Measurements from ENCODE around the gene CEP112.

Gene CEP112

DNA sequence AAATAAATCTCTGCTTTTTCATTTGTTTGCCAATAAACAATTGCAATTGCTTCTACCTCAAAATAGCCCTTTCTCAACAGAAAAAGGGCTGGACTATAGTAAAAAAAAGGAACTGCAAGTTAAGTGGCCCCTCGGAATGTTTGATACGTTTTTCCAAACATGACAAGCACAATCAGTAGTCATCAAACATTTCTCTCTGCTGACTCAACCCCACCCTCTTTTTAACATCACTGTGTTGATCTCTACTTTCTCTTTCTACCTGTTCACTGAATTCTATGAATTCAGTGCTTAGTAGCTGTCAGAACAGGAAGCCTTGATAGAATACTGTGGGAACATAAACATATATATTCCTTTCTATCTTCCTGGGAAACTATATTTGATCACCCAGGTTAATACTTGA lies 514.0 kb downstream of the CEP112 start:
- peak; percentile 38 for DNase-seq (ENCODE audit: low read depth)
- no peaks in the 10 kb centered on the region for H3K9me3 ChIP-seq (ENCODE audit: control insufficient read depth, low read length)
- H3K4me3 ChIP-seq (ENCODE audit: low read length) = no peak overlapping the region
- H3K4me1 ChIP-seq (ENCODE audit: control insufficient read depth, insufficient read depth, low read length) = peaks cover 24% of the 10 kb centered on the region
- H3K36me3 ChIP-seq (ENCODE audit: control insufficient read depth, insufficient read depth, low read length, severe bottlenecking) = no peaks in the 10 kb centered on the region
- H3K27me3 ChIP-seq (replicated peaks; ENCODE audit: control insufficient read depth, insufficient read depth, low read length) = no peaks in the 10 kb centered on the region
- no peak overlapping the region for H3K9ac ChIP-seq (ENCODE audit: low read length)

GRCh38 chr17:65674246-65675045 lies 517.5 kb downstream of the CEP112 start:
- Histone ChIP-seq H3K9me3 (ENCODE audit: control insufficient read depth, low read length) (no peaks in the 10 kb centered on the region), H3K36me3 (ENCODE audit: control insufficient read depth, insufficient read depth, low read length, severe bottlenecking) (no peaks in the 10 kb centered on the region), H3K4me1 (ENCODE audit: control insufficient read depth, insufficient read depth, low read length) (peaks cover 21% of the 10 kb centered on the region)

DNA sequence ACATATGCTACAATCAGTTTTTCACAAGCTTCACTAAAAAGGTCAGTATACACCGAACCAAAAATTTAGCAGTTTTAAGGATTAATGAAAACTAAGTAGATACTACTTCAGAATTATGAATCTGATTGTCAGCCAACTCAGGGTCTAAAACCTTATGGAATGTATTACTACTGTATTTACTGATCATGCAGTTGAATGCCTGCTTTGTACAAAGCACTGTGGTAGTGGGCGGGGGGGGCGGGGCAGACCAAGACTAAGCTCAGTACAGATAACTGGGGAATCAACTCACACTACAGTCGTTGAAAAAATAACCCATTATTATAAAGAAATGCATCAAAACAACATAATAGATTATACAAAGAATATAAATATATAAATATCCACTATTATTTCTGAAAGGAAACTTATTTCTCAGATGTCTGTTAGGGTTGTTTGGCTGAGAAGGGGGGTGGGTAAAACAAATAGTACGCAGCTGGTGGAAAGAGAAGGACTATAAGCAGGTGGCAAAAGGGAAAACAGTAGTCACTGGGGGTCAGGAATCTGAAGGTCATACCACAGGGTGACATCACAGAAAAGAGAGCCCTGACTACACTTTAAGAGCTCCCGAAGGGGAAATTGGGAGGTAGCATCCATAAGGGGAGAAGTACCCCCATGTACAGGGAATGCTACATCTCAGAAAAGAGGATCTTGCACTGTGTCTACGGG lies 521.1 kb downstream of the CEP112 start:
- H3K27me3 ChIP-seq (replicated peaks; ENCODE audit: control insufficient read depth, insufficient read depth, low read length) = no peaks in the 10 kb centered on the region
- DNase-seq (ENCODE audit: low read depth) = no peak
- H3K36me3 ChIP-seq (ENCODE audit: control insufficient read depth, insufficient read depth, low read length, severe bottlenecking) = no peaks in the 10 kb centered on the region
- no peaks in the 10 kb centered on the region for H3K9me3 ChIP-seq (ENCODE audit: control insufficient read depth, low read length)
- no peak overlapping the region for H3K9ac ChIP-seq (ENCODE audit: low read length)
- H3K4me3 ChIP-seq (ENCODE audit: low read length) = no peak overlapping the region
- H3K4me1 ChIP-seq (ENCODE audit: control insufficient read depth, insufficient read depth, low read length) = peaks cover 11% of the 10 kb centered on the region

More at GRCh38 chr17:65674246-65675045, 517.5 kb downstream of the CEP112 start:
- Histone ChIP-seq H3K27me3 (replicated peaks; ENCODE audit: control insufficient read depth, insufficient read depth, low read length) (no peaks in the 10 kb centered on the region), H3K9ac (ENCODE audit: low read length) (no peak overlapping the region), H3K4me3 (ENCODE audit: low read length) (no peak overlapping the region)
- DNase-seq (ENCODE audit: low read depth) = no peak

- Histone ChIP-seq H3K4me1 (ENCODE audit: control insufficient read depth, insufficient read depth, low read length) (no peaks in the 10 kb centered on the region), H3K36me3 (ENCODE audit: control insufficient read depth, insufficient read depth, low read length, severe bottlenecking) (no peaks in the 10 kb centered on the region), H3K9ac (ENCODE audit: low read length) (no peak overlapping the region), H3K9me3 (ENCODE audit: control insufficient read depth, low read length) (no peaks in the 10 kb centered on the region), H3K27me3 (replicated peaks; ENCODE audit: control insufficient read depth, insufficient read depth, low read length) (no peaks in the 10 kb centered on the region), H3K4me3 (ENCODE audit: low read length) (no peak overlapping the region)
- DNase-seq (ENCODE audit: low read depth) = no peak
Measured at GRCh38 chr17:65668211-65668610, 523.7 kb downstream of the CEP112 start.

GRCh38 chr17:65667656-65668055 lies 524.3 kb downstream of the CEP112 start:
- Histone ChIP-seq H3K4me3 (ENCODE audit: low read length) (no peak overlapping the region), H3K9ac (ENCODE audit: low read length) (no peak overlapping the region), H3K27me3 (replicated peaks; ENCODE audit: control insufficient read depth, insufficient read depth, low read length) (no peaks in the 10 kb centered on the region), H3K4me1 (ENCODE audit: control insufficient read depth, insufficient read depth, low read length) (peaks cover 5% of the 10 kb centered on the region), H3K9me3 (ENCODE audit: control insufficient read depth, low read length) (no peaks in the 10 kb centered on the region), H3K36me3 (ENCODE audit: control insufficient read depth, insufficient read depth, low read length, severe bottlenecking) (no peaks in the 10 kb centered on the region)
- DNase-seq (ENCODE audit: low read depth) = no peak

DNA sequence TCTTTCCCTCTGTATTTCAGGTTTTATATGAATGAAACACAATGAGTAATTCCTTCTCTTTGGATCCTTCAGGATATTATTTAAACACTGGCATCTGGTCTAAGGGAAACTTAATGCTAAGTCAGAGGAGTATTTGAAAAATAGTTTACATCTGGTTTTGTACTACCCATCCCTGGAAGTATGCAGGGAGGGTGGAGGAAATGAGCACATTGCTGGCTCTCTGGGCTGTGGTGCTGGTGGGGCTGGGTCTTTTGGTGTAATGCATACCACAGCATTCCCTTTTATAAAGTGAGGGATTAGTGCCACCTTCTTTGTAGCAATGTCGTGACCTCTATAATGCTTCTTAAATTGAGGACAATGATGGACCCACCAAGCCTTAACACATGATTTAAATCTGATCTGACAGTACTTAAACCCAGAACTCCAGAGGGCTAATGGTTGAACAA lies 525.0 kb downstream of the CEP112 start:
- peak; percentile 80 for DNase-seq (ENCODE audit: low read depth)
- H3K27me3 ChIP-seq (replicated peaks; ENCODE audit: control insufficient read depth, insufficient read depth, low read length) = no peaks in the 10 kb centered on the region
- no peaks in the 10 kb centered on the region for H3K9me3 ChIP-seq (ENCODE audit: control insufficient read depth, low read length)
- no peak overlapping the region for H3K4me3 ChIP-seq (ENCODE audit: low read length)
- H3K9ac ChIP-seq (ENCODE audit: low read length) = no peak overlapping the region
- H3K4me1 ChIP-seq (ENCODE audit: control insufficient read depth, insufficient read depth, low read length) = peaks cover 11% of the 10 kb centered on the region
- H3K36me3 ChIP-seq (ENCODE audit: control insufficient read depth, insufficient read depth, low read length, severe bottlenecking) = no peaks in the 10 kb centered on the region

- no peaks in the 10 kb centered on the region for H3K9me3 ChIP-seq (ENCODE audit: control insufficient read depth, low read length)
- peaks cover 20% of the 10 kb centered on the region for H3K4me1 ChIP-seq (ENCODE audit: control insufficient read depth, insufficient read depth, low read length)
- no peak overlapping the region for H3K9ac ChIP-seq (ENCODE audit: low read length)
- H3K27me3 ChIP-seq (replicated peaks; ENCODE audit: control insufficient read depth, insufficient read depth, low read length) = no peaks in the 10 kb centered on the region
- H3K4me3 ChIP-seq (ENCODE audit: low read length) = no peak overlapping the region
- no peak for DNase-seq (ENCODE audit: low read depth)
- no peaks in the 10 kb centered on the region for H3K36me3 ChIP-seq (ENCODE audit: control insufficient read depth, insufficient read depth, low read length, severe bottlenecking)
Measured at GRCh38 chr17:65665966-65666365, 526.0 kb downstream of the CEP112 start.

GRCh38 chr17:65664696-65665095 lies 527.2 kb downstream of the CEP112 start:
- Histone ChIP-seq H3K27me3 (replicated peaks; ENCODE audit: control insufficient read depth, insufficient read depth, low read length) (no peaks in the 10 kb centered on the region), H3K9me3 (ENCODE audit: control insufficient read depth, low read length) (no peaks in the 10 kb centered on the region), H3K9ac (ENCODE audit: low read length) (no peak overlapping the region), H3K36me3 (ENCODE audit: control insufficient read depth, insufficient read depth, low read length, severe bottlenecking) (no peaks in the 10 kb centered on the region), H3K4me3 (ENCODE audit: low read length) (no peak overlapping the region), H3K4me1 (ENCODE audit: control insufficient read depth, insufficient read depth, low read length) (peaks cover 24% of the 10 kb centered on the region)
- DNase-seq (ENCODE audit: low read depth) = no peak

DNA sequence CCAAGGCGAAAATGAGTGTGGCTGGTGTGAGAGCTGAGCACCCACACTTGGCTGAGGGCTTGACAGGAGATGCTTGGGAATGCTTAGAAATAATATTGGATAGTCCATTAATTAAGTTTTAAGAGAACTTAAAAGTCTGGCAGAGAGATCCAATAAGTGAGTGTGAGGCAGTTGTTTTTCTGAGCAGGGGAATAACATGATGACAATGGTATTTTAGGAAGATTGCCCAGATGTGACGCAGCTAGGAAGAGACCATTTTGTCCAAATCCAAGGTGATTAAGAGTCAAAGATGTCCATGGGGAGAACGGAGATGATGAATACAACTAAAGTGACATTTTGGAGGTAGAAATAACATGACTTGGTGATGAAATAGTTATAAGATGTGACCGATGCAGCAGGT lies 527.7 kb downstream of the CEP112 start:
- H3K4me3 ChIP-seq (ENCODE audit: low read length) = no peak overlapping the region
- peaks cover 24% of the 10 kb centered on the region for H3K4me1 ChIP-seq (ENCODE audit: control insufficient read depth, insufficient read depth, low read length)
- no peak for DNase-seq (ENCODE audit: low read depth)
- no peaks in the 10 kb centered on the region for H3K36me3 ChIP-seq (ENCODE audit: control insufficient read depth, insufficient read depth, low read length, severe bottlenecking)
- no peaks in the 10 kb centered on the region for H3K9me3 ChIP-seq (ENCODE audit: control insufficient read depth, low read length)
- no peak overlapping the region for H3K9ac ChIP-seq (ENCODE audit: low read length)
- no peaks in the 10 kb centered on the region for H3K27me3 ChIP-seq (replicated peaks; ENCODE audit: control insufficient read depth, insufficient read depth, low read length)

GRCh38 chr17:65662196-65662595 lies 529.7 kb downstream of the CEP112 start:
- Histone ChIP-seq H3K9me3 (ENCODE audit: control insufficient read depth, low read length) (no peaks in the 10 kb centered on the region), H3K36me3 (ENCODE audit: control insufficient read depth, insufficient read depth, low read length, severe bottlenecking) (no peaks in the 10 kb centered on the region), H3K27me3 (replicated peaks; ENCODE audit: control insufficient read depth, insufficient read depth, low read length) (no peaks in the 10 kb centered on the region), H3K9ac (ENCODE audit: low read length) (peak overlapping the region; percentile 73), H3K4me1 (ENCODE audit: control insufficient read depth, insufficient read depth, low read length) (peaks cover 24% of the 10 kb centered on the region), H3K4me3 (ENCODE audit: low read length) (no peak overlapping the region)
- DNase-seq (ENCODE audit: low read depth) = peak; percentile 79

GRCh38 chr17:65660947-65661346 lies 531.0 kb downstream of the CEP112 start:
- no peak overlapping the region for H3K4me3 ChIP-seq (ENCODE audit: low read length)
- no peaks in the 10 kb centered on the region for H3K27me3 ChIP-seq (replicated peaks; ENCODE audit: control insufficient read depth, insufficient read depth, low read length)
- no peak overlapping the region for H3K9ac ChIP-seq (ENCODE audit: low read length)
- no peaks in the 10 kb centered on the region for H3K36me3 ChIP-seq (ENCODE audit: control insufficient read depth, insufficient read depth, low read length, severe bottlenecking)
- H3K4me1 ChIP-seq (ENCODE audit: control insufficient read depth, insufficient read depth, low read length) = peaks cover 24% of the 10 kb centered on the region
- no peaks in the 10 kb centered on the region for H3K9me3 ChIP-seq (ENCODE audit: control insufficient read depth, low read length)
- DNase-seq (ENCODE audit: low read depth) = peak; percentile 41

Measured in adipocyte (in vitro differentiated cells).